GM18499 (cell line): ENCODE measurements around the gene GPD2.

ENCODE experiments used
- ATAC-seq: cut with Tn5 transposase; IDR thresholded peaks from one replicate; pipeline ENCODE4 v1.9.1; 2021; ENCODE audit warnings: moderate number of reproducible peaks; ENCODE audit not compliant: insufficient read depth, unreplicated experiment

The GPD2 gene

DNA sequence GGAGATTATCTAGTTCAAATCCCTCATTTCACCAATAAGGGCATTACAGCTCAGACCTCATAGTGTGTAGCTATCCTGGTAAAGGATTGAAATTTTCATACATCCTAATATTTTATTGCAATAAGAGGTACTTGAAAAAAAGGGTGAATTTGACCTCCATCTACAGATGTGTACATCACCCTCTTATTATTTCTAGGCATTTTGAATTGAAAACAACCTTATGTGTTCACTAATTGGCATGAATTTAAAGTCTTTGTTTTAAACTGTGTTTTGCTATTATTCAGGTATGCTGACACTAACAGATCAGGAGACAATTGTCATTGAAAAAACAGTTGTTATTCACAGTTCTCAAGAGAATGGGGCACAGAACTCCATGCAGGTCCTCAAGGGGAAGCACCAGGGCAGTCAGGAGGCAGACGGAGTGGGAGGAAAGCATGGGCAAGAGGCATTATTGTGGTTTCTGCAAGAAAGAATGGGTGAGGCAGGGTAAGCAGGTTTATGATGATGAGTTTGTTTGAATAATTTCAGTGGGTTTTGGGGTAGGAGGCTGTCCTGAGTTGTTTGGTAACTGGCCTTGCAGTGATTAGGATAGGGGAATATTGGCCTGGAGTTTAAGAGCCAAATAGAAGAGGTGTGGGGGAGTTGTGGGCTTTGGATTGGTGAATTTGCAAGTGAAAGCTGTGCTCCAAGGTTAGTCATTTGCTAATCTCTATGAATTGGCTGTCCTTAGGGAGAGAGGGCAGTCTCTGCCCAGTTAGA is 194.6 kb downstream of the GPD2 start:
- ATAC-seq, result no peak

DNA sequence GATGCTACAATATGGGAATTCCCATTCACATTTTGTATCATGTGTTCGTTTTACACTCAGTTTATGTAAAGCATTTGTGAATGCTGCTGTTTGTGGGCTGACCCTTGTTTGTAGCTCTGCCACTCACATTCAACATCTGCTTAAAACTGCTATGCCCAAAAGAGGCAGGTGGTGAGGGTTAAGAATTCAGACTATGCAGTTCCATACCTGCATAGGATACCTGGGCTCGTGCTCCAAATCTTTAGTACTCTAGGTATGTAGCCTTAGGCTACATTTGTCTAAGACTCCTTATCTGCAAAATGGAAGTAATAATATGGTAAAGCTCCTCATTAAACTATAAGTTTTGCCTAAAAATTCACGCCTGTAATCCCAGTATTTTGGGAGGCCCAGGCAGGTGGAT is 199.5 kb downstream of the GPD2 start:
- no peak for ATAC-seq
